Mesenteric fat pad (tissue), 1 donor: ENCODE measurements around the gene RFX3. TPM values are rescaled to one million over a fixed set of nuclear protein-coding genes. Genes with fewer than 3 reads are reported as not detected.

Experiments used
- DNase-seq: peaks from one replicate; pipeline ENCODE4 v3.0.0-alpha.2; 2020; ENCODE audit warnings: low spot score
- long read RNA-seq: library from polyadenylated mRNA; unstranded; transcript quantifications from one replicate; pipeline ENCODE4 v2.0.0, GENCODE V29; 2020
- total RNA-seq: library from RNA; stranded (reverse); fragmentation: NEBNext Ultra II Directional; extraction: Animal tissue kit (Norgen Biotek cat#: 25700); gene quantifications from one replicate; pipeline ENCODE4 v1.2.1, GENCODE V29; 2021
- donor health status: DM: yes; HTN: yes; CAD: no.

RFX3 gene
- total RNA-seq = 10.8 TPM
- long read RNA-seq, partial matches to known transcripts = 2 of 18 reads
- long read RNA-seq, other reads (novel, unspliced or antisense) = 16 of 18 reads

DNA sequence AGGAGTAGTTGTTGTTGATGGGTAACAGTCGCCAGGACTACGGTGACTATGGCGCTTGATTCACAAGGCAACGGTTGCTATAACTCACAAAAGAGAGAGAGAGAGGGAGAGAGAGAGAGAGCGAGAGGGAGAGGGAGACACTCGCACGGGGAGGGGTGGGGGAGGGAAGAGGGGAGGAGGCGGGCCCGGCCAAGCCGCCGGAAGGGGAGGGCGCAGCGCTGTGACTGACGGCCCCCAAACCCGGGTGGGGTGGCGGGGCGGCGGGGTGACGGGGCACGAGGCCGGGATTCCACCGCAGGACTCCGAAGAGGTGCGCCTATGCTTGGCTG is at the start of gene RFX3:
Gene RFX3 (minus strand): TSS at position 166 of the 329 bp plus-strand sequence. CDS start 130,413 bp downstream, outside the sequence.
- DNase-seq = peak; percentile 96

DNA sequence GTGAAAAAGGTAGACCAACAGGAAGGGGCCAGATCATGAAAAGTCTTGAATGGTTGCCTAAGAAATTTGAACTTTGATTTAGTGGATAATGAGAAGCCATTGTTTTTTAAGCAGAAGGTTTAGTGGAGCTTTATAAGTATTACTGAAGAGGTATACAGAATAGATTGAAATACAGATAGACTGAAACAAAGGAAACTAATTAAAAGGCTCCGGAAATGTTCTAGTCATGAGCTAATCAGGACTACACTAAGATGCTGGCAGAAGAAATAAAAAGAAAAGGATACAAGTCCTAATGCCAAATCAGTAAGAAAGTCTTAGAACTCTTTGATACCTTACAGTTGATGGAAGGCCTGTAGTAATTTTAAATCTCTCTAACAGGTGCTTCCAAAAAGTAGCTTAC is 45.7 kb upstream of the RFX3 start:
- no peak for DNase-seq

DNA sequence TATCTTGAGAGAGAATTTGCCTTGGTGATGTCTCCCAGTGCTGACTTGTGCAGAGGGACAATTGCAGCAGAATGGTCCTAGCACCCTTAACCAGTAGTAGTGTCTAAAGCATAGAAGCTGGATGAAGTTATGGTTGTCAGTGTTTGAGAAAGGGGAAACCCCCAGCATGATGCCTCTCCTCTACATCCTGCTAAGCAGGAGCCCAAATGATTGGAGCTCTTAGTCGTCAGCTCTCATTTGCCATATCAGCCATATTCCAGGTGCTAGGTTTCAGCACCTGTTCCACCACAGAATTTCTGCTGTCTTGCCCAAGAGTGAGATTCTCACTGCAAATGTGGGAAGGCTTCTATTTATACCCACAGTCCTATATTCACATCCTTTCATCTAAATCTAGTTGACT is 43.7 kb upstream of the RFX3 start:
- no peak for DNase-seq

DNA sequence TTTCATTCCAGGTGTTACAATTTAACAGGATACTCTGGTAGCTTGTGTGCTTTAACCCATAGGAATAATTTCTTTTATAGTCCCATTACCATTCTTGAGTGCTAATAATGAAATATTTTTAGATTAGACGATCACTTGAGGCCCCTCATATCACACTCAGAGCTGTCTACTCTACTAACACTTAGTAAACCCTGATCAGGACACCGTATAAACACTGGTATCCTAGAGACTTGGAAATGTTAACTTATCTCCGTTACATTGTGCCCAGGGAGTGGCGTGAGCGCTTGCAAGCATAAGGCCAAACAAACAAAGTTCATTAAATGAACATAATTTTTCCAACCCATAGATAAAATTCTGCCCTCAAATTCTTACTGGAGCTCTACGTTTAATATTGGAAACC is 42.2 kb upstream of the RFX3 start:
- no peak for DNase-seq

DNA sequence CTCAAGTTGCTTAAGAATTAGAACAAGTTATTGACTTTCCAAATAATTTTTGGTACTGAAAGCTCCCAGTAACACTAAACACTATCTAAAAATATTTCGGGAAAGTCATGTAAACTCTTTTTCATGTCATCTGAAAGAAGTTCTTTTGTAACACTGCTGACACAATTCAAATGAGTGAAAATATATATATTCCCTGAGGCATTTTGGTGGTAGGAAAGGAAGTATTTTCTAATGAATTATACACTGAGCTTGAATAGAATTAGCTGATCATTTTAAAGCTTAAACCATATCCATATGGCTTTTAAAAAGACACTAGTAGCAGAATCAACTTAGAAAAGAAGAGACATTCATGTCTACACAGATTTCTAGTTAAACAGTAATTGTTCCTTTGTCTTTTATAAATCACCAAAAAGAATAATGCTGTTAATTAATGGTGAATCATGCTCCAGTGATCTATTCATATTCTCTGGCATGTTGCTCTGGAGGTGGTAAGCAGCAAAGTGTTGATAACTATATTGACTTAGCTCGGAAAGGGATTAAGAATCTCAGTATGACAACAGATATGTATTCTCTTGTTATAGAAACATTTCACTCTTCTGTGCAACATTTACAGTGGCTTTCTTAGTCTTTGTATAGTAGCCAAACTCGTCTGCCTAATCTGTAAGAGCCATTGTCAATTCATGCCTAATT is 27.4 kb upstream of the RFX3 start:
- no peak for DNase-seq

DNA sequence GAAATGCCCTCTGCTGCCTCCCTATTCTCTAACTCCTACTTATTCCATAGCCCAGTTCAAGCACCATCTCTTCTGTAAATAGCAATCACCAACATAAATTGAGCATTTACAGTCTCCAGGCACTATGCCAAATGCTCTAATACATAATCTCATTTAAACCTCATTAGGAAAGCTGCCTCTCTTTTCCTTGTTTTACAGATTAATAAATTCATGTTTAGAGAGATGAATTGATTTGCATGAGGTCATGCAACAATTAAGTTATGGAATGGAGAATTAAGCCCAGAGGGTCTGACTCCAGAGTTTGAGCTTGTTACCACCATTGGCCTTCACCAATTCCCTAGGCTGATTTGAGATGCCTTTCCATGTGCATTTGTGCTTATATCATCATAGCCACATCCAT is 23.4 kb upstream of the RFX3 start:
- DNase-seq = no peak

DNA sequence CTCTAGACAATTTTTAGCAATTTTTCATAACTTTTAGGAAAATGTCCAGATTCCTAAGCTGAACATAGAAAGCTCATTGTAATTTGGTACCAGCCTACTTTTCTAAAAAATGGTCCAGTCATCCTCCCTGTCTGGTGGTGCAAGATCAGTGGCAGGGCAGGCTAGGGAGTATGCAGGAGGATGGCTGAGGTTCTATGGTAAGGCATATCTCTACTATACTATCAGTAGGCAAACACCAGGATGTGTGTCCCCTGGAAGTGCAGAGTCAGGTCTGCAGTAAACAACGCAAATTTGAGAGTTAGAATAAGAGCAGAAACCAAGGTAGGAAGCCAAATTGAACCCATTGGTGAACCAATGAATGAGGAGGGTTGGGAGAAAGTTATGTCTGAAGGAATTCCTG is 22.8 kb upstream of the RFX3 start:
- DNase-seq = no peak

DNA sequence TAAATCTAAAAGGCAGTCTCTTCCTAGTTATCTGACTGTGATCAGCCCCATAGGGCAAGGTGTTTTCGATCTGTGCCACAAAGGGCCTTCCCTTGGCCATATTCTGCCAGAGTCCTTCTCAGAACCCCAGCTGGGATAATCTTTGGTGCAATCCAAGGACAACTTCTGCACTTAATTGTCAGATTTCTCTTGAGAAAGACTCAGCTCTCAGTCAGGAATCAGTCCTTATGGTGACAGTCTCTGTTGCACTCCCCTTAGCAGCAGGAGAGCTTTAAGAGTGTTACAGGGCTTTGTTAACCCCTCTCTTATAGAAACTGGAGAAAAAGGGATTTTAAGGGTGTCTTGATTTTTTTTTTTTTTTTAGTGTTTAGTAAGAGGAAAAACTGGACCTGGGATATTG is 15.4 kb upstream of the RFX3 start:
- no peak for DNase-seq

DNA sequence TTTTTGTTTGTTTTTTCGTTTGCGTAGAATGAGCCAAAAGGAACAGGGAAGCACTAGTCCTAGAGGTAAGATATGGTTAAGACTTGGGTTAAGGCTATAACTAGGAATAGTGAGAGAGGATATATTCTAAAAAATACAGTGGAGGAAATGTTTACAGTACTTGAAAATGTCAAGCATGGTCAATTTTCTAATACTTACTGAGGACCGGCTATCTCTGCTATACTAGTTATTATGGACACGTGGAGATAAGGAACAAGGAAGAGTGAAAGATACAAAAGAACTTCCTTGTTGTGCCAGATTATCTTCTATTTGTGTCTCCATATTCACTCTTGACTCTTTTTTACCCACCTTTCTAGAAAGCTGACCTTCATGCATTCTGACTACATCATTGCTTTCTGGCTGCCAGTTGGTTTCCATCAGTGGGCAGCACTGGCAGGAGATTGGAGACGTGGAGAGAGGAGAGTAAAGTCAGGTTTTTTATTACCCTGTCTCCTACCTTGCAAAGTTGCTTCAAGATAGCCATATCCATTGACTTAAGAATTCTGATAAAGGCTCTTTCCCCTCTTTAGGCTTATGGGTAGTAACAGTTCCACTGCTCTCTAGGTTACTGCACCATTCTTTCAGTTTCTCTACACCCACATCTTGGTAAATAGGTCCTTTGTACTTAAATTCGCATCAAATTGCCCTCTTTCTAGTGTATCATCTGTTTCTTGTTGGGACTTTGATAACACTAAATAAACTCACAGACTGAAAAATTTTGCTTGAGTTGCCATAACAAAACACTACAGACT is 9.0 kb upstream of the RFX3 start:
- DNase-seq = no peak

DNA sequence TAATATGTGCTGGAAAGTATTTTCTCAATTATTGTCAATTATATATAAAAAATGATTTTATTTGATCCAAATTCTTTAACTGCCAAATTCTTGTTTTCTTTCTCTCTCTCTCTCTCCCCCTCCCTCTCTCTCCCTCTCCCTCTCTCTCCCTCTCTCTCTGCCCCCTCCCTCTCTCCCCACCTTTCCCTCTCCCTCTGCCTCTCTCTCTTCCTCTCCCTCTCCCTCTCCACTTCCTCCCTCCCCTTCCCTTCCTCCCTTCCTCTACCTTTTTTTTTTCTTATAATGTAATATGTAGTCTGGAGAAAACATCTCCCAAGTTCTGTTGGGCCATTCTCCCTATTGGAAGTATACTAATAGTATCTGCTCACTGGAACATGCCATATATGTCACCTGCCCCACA is 6.4 kb upstream of the RFX3 start:
- no peak for DNase-seq

DNA sequence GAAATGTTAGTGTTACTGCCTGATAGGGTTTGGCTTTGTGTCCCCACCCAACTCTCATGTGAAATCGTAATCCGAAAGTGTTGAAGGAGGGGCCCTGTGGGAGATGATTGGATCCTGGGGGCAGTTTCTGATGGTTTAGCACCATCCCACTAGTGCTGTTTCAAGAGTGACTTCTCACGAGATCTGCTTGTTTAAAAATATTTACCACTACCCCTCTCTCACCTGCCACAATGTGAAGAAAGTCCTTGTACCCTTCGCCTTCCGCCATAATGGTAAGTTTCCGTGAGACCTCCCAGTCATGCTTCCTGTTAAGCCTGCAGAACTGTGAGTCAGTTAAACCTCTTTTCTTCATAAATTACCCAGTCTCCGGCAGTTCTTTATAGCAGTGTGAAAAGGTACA is 2.6 kb upstream of the RFX3 start:
- DNase-seq = no peak

DNA sequence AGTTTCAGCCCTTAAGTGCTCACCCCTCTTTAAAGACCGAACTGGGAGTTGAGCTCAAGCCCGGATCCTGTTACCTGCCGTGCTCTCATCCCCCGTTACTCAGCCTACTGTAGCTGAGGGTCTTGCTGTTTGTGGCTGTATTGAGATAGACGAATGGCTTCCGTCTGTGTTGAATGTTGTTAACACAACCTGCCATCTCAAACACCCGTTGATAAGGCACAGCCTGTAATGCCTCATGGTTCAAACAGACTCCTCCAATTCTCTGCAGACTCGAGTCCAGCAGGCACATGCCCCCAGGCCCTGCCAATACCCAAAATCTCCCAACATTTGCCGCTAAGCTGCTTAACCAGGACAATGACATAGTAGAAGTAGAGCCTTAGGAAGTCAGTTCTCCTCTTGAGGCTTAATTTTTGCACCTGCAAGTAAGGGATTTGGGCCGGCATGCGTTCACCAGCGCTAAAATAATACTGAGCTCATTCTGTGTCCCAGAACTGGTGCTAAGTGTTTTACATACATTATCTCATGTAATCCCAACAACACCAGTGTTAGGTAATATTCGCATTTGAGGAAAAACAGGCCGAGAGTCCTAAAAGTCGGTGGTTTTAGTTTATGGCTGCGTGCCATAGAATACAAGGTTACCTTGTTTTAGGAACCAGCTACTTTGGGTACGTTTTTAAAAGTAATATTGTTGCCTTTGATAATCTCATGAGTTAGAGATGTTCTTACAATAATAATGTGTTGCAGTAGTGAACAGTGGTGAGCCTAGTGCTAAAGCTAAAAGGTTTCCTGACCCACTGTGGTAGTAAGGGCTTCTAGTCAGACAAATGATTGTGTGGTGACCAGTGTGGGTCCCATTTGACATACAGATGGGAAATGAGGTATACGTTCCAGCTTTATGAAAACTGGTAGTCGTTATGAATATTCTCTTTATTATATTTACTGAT is 1.5 kb upstream of the RFX3 start:
- no peak for DNase-seq

DNA sequence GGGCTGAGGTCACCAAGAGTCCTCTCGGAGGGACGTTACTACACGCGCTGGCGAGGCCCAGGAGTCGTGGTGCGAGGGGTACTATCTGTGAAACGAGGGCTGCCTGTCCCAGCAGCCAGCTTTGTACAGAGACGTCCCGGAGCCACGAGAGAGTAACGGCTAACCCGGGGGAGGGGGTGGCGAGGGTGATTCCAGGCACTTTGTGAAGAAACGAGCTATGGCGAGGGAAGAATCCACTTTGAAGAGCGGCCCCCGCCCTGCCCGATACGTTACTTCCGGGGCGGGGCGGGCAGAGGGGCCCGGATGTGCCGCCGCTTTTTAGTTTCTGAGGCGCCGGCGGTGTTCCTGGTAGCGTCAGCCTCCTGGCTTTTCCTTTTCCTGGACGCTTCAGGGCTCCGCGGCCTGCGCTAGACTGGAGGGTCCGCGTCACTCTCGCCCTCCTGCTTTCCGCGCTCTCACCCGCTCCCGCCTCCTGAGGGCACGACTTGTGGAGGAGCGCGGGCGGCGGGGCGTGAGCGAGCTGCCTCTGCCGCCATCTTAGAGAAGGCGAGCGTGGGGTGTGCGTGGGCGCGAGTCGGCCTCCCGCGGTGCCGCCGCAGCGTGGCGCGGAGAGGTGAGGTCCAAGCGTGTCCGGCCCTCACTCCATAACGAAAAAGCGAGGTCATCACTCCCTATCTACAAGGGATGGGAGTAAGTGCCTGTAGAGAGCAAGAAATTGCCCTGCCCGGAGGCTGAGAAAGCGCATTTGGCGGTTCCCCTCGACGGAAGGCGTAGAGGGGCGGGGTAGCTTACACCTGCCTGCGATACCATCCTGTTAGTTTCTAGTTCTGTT is 580 bp upstream of the RFX3 start:
- peak; percentile 96 for DNase-seq

DNA sequence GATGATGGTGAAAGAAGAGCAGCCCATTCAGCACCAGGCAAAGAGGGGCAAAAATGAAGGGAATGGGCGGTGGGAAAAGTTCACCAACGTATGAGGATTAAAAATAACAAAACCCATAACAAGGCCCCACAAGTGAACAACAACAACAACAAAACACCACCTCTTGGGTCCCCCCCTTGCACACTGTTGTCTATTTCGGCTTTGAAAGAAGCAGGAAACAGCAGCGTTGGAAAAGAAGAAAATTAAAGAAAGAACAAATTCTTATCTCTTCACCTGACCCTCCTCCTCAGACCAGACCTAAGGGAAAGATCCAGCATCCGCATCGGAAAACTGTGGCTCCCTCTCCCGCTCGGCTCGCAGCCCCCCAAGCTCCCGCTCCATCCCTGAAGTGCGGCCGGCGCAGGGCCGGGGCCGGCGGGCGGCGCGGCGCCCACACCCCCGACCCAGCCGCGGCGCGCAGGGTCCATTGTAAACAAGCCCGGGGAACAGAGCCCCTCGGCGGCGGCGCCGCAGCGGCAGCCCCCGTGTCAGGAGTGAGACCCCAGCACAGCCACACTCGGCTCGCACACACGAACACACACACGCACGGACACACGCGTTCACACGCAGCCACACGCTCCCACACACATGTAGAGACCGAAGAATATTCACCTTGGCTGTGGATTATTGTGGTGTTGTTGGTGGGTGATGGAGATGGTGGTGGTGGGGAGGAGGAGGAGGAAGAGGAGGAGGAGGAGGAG is 535 bp downstream of the RFX3 start:
- no peak for DNase-seq

DNA sequence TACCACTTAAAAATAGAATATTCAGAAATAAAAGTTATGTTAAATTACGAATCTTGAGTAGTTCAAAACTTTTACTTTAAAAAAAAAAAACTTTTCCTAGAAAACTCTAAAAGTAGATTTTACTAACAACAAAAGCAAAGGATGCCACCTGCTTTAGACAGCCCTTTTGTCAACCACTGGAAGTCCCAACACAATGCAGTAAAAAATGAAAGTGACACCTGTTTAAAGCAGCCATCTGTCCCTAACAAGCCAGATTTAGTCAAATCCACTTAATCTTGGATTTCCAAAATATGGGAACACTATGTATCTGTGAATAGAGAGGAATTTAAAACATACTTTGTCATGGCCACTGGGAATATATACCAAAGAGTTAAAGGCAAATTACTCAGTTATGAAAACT is 3.8 kb downstream of the RFX3 start:
- DNase-seq = no peak

DNA sequence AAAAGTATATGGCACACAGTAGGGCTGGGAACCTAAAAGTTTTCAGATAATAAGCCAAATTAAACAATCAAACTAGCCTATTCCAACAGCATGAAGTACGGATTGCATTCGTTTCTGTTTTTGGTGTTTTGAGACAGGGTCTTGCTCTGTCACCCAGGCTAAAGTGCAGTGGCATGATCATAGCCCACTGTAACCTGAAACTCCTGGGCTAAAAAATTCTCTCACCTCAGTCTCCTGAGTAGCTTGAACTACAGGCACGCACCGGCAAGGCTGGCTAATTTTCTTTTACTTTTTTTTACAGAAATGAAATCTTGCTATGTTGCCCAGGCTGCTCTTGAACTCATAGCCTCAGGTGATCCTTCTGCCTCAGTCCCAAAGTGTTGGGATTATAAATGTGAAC is 5.2 kb downstream of the RFX3 start:
- no peak for DNase-seq

DNA sequence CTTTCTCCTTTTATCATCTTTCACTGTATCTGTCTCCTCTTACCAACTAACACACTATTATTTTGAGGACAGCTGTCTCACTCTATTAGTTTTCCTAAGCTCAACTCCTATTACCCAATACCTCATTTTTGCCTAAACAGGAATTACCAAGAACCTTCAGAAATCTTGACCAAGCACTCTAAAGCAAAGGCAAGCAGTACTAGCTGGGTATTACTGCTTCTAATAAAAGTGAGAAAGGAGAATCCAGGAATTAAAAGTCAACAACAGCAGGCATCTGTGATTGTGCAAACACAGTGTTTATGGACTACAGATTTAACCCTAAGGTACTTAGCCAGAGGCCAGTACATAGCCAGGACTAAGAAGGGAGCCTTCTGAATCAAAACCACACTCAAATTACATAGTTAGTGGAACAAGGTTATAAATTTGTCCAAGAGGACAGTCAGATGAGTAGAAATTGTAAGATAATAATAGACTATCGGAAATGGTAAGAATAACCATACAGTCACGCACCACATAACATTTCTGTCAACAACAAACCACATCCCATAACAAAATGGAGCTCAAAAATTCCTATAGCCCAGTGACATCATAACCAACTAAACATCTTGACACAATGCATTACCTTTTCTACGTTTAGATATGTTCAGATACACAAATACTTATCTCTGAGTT is 8.3 kb downstream of the RFX3 start:
- DNase-seq = no peak

DNA sequence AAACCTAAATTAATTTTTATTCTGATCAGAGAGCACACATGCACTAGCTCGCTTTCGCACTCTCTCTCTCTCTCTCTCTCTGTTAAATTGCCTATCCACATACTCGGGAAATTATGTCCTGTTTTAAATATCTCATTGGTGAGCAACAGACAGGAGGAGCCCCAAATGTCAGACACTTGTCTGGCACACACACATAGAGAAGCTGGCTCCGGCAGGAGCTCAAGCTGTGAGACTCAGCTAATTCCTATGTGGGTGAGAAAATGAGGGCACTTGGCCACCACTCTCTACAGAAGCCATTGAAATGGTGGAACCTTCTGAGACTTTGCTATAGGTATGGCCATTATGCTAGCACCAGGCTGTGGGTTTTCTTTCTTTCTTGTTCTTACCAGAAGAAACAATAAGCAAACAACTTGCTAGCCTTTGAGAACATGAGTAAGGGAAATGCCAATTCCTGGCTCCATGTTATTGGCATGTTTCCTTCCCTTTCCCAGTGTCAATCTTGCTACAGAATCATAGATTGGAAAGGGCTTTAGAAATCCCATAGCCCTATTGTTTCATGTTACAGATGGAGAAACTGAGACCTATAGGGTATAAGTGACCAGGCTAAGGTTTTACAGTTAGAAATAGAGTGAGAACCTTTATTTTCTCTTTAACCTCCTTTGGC is 9.0 kb downstream of the RFX3 start:
- DNase-seq = no peak

DNA sequence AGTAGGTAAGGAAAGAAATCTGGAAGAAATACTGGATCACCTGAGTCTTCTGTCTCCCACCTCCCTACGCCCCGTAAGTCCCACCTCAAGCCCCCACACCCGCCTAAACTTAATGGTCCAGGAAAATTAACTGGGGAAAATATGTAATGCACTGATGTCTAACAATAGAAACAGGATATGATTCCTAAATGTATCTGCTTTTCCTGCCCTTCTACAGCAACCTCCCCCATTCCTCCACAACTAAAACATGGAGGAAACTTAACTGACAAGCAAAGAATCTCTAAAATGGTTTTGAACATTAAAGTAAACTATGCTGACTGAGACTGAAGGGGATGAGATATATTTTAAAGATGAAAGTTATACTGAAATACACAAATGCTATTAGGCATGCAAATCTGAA is 10.4 kb downstream of the RFX3 start:
- DNase-seq = no peak
